SK-N-MC (cell line): ENCODE data around the gene USP38.
"Not testable (repeated sequence)": the region's sequence is repeated elsewhere in the genome, so short reads cannot be mapped to it uniquely, and the experiment has no call there.

Experiments used
- DNase-seq: peaks from one replicate; pipeline ENCODE4 v3.0.0-alpha.2; 2011; ENCODE audit warnings: low read depth, low spot score
- H3K27ac ChIP-seq: fragments of 200-600 bp; sonication (generic); 2 replicates; pipeline ENCODE4 v1.5.1; 2016; ENCODE audit warnings: mixed run types
- H3K36me3 ChIP-seq: fragments of 200-600 bp; sonication (generic); 2 replicates; pipeline ENCODE4 v1.6.1; 2017; ENCODE audit warnings: antibody characterized with exemption, low read length, mixed read lengths; ENCODE audit not compliant: insufficient read depth
- H3K4me3 ChIP-seq: fragments of 200-600 bp; sonication (generic); 2 replicates; pipeline ENCODE4 v1.5.1; 2016
- H3K9ac ChIP-seq: fragments of 200-600 bp; sonication (generic); 2 replicates; pipeline ENCODE4 v1.8.0; 2017; ENCODE audit warnings: mixed run types, mixed read lengths; ENCODE audit not compliant: insufficient read length
- H3K9me3 ChIP-seq: fragments of 200-600 bp; sonication (generic); 2 replicates; pipeline ENCODE4 v1.6.1; 2017; ENCODE audit warnings: low read depth, mild to moderate bottlenecking, antibody characterized with exemption, low read length, moderate library complexity, mixed read lengths
- EZH2 ChIP-seq: fragments of 200-600 bp; sonication (generic); IDR thresholded peaks from one replicate; pipeline ENCODE4 v1.6.1; 2017; ENCODE audit warnings: antibody characterized with exemption
- FOXP2 ChIP-seq: optimal IDR thresholded peaks from 2 replicates; pipeline ENCODE3; 2011; ENCODE audit warnings: mild to moderate bottlenecking, moderate library complexity; ENCODE audit not compliant: insufficient read depth; ENCODE audit errors: extremely low read length, control extremely low read depth
- POLR2AphosphoS5 ChIP-seq: IDR thresholded peaks from 2 replicates; pipeline ENCODE4 v1.6.1; 2012; ENCODE audit warnings: mild to moderate bottlenecking, low read depth, low read length, borderline replicate concordance

Gene USP38

GRCh38 chr4:143234153-143234552 lies 49.4 kb downstream of the USP38 start:
- H3K9ac ChIP-seq = no peak overlapping the region
- no peaks in the 10 kb centered on the region for H3K9me3 ChIP-seq
- no peaks in the 10 kb centered on the region for H3K36me3 ChIP-seq
- H3K27ac ChIP-seq = no peak overlapping the region
- TF ChIP-seq EZH2 = no peak
- no peak for DNase-seq
- H3K4me3 ChIP-seq = no peak overlapping the region

GRCh38 chr4:143237195-143237594 lies 52.5 kb downstream of the USP38 start:
- H3K4me3 ChIP-seq, H3K9ac ChIP-seq, H3K36me3 ChIP-seq, H3K27ac ChIP-seq, DNase-seq, H3K9me3 ChIP-seq: not testable (repeated sequence)

- Histone ChIP-seq H3K36me3 (no peaks in the 10 kb centered on the region), H3K4me3 (no peak overlapping the region), H3K9ac (no peak overlapping the region), H3K27ac (no peak overlapping the region), H3K9me3 (no peaks in the 10 kb centered on the region)
- DNase-seq = no peak
- TF ChIP-seq FOXP2 (no peak), POLR2AphosphoS5 (no peak), EZH2 (no peak)
Observed at GRCh38 chr4:143240939-143241679, 56.4 kb downstream of the USP38 start.

GRCh38 chr4:143241892-143242291 lies 57.2 kb downstream of the USP38 start:
- H3K9me3 ChIP-seq = no peaks in the 10 kb centered on the region
- DNase-seq = no peak
- no peak overlapping the region for H3K27ac ChIP-seq
- H3K9ac ChIP-seq = no peak overlapping the region
- TF ChIP-seq FOXP2 = no peak
- no peak for TF ChIP-seq POLR2AphosphoS5
- TF ChIP-seq EZH2 = no peak
- no peak overlapping the region for H3K4me3 ChIP-seq
- H3K36me3 ChIP-seq = no peaks in the 10 kb centered on the region

GRCh38 chr4:143243041-143243440 lies 58.3 kb downstream of the USP38 start:
- DNase-seq = no peak
- Histone ChIP-seq H3K27ac (no peak overlapping the region), H3K4me3 (no peak overlapping the region), H3K9me3 (no peaks in the 10 kb centered on the region), H3K36me3 (no peaks in the 10 kb centered on the region), H3K9ac (no peak overlapping the region)
- TF ChIP-seq POLR2AphosphoS5 (no peak), EZH2 (no peak), FOXP2 (no peak)

GRCh38 chr4:143246977-143247376 lies 62.3 kb downstream of the USP38 start:
- H3K4me3 ChIP-seq = no peak overlapping the region
- TF ChIP-seq POLR2AphosphoS5 (no peak), EZH2 (no peak), FOXP2 (no peak)
- no peak for DNase-seq

GRCh38 chr4:143247866-143248265 lies 63.1 kb downstream of the USP38 start:
- no peaks in the 10 kb centered on the region for H3K36me3 ChIP-seq
- no peak for DNase-seq
- H3K4me3 ChIP-seq = no peak overlapping the region
- no peak overlapping the region for H3K9ac ChIP-seq
- TF ChIP-seq EZH2 (no peak), POLR2AphosphoS5 (no peak), FOXP2 (no peak)
- H3K27ac ChIP-seq = no peak overlapping the region
- H3K9me3 ChIP-seq = no peaks in the 10 kb centered on the region

More at GRCh38 chr4:143246977-143247376, 62.3 kb downstream of the USP38 start:
- no peak overlapping the region for H3K9ac ChIP-seq
- no peaks in the 10 kb centered on the region for H3K36me3 ChIP-seq
- no peak overlapping the region for H3K27ac ChIP-seq
- H3K9me3 ChIP-seq = no peaks in the 10 kb centered on the region

GRCh38 chr4:143248827-143249226 lies 64.1 kb downstream of the USP38 start:
- Histone ChIP-seq H3K27ac (no peak overlapping the region), H3K36me3 (no peaks in the 10 kb centered on the region), H3K4me3 (no peak overlapping the region), H3K9me3 (no peaks in the 10 kb centered on the region), H3K9ac (no peak overlapping the region)
- no peak for TF ChIP-seq EZH2
- no peak for TF ChIP-seq FOXP2
- no peak for DNase-seq

- Histone ChIP-seq H3K27ac (no peak overlapping the region), H3K36me3 (no peaks in the 10 kb centered on the region), H3K9me3 (no peaks in the 10 kb centered on the region), H3K9ac (no peak overlapping the region), H3K4me3 (no peak overlapping the region)
- no peak for TF ChIP-seq EZH2
- TF ChIP-seq FOXP2 = no peak
- no peak for TF ChIP-seq POLR2AphosphoS5
- DNase-seq = no peak
Observed at GRCh38 chr4:143250617-143251016, 65.9 kb downstream of the USP38 start.
